ENCODE measurements around the gene HSD17B12.

DNA sequence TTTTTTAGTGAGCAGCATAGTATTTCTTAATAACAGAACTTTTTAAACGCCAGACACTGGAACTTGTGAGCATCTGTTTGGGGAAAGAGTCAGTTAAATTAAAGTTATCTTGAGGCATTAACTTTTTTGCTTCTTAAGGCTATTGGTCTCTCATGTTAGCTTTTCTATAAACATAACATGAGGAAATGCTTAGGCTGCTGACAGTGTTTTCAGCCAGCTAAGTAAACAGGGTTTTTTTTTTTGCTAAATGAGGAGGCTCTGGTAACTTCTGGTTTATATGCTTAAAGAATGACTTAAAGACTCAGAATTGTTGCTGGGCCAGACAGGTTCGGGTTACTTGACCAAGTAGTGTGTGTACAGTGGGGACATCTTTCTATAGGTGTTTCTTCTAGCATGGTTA is 104.3 kb downstream of the HSD17B12 start:
- TF ChIP-seq, protein P1, sequence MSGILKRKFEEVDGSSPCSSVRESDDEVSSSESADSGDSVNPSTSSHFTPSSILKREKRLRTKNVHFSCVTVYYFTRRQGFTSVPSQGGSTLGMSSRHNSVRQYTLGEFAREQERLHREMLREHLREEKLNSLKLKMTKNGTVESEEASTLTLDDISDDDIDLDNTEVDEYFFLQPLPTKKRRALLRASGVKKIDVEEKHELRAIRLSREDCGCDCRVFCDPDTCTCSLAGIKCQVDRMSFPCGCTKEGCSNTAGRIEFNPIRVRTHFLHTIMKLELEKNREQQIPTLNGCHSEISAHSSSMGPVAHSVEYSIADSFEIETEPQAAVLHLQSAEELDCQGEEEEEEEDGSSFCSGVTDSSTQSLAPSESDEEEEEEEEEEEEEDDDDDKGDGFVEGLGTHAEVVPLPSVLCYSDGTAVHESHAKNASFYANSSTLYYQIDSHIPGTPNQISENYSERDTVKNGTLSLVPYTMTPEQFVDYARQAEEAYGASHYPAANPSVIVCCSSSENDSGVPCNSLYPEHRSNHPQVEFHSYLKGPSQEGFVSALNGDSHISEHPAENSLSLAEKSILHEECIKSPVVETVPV (CRISPR knock-in tag; IDR thresholded peaks at IDR 0.05): no peak
- TF ChIP-seq BACH2 (CRISPR knock-in tag; IDR thresholded peaks at IDR 0.05; ENCODE audit: borderline replicate concordance) (no peak), ZC3H10 (CRISPR knock-in tag; IDR thresholded peaks at IDR 0.05) (no peak), RARB (CRISPR knock-in tag; IDR thresholded peaks at IDR 0.05) (no peak), ARNTL (CRISPR knock-in tag; IDR thresholded peaks at IDR 0.05; ENCODE audit: borderline replicate concordance, low read depth) (no peak), ISL1 (CRISPR knock-in tag; IDR thresholded peaks at IDR 0.05) (no peak), ZFP3 (CRISPR knock-in tag; IDR thresholded peaks at IDR 0.05) (no peak), ZNF70 (CRISPR knock-in tag; IDR thresholded peaks at IDR 0.05) (no peak)
- TF ChIP-seq, protein P2, sequence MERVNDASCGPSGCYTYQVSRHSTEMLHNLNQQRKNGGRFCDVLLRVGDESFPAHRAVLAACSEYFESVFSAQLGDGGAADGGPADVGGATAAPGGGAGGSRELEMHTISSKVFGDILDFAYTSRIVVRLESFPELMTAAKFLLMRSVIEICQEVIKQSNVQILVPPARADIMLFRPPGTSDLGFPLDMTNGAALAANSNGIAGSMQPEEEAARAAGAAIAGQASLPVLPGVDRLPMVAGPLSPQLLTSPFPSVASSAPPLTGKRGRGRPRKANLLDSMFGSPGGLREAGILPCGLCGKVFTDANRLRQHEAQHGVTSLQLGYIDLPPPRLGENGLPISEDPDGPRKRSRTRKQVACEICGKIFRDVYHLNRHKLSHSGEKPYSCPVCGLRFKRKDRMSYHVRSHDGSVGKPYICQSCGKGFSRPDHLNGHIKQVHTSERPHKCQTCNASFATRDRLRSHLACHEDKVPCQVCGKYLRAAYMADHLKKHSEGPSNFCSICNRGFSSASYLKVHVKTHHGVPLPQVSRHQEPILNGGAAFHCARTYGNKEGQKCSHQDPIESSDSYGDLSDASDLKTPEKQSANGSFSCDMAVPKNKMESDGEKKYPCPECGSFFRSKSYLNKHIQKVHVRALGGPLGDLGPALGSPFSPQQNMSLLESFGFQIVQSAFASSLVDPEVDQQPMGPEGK (CRISPR knock-in tag; IDR thresholded peaks at IDR 0.05; ENCODE audit: borderline replicate concordance): no peak
